Measurements from ENCODE around the gene GPR146. TPM values are rescaled to one million over a fixed set of nuclear protein-coding genes. Genes with fewer than 3 reads are reported as not detected.

GPR146 gene
- total and polyA plus RNA-seq, 9 of the 15 experiments (the other 6 are each of a cell fraction or from before 2014, with no cell fraction given), result 0.22 to 3.6 (median 0.64) TPM; not detected in 2

DNA sequence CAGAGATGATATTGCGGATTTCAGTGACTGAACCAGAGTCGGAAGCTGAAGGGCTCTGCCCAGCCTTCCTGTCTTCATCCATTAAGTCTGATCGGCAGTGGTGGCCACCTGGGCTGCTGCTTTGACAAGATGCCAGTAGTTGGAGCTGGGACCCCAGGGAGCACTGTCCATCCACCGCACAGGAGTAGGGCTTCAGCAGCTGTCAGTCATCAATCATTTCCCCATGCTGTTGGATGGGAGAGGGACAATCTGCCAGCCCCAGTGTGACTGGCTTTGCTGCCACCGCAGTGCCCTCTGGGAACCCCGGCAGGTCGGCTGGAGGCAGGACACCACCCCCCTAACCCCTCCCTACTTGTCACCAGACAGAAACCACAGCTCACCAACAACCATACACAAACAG is 23.0 kb upstream of the GPR146 start:
- no peak overlapping the region for H3K4me2 ChIP-seq (ENCODE audit: insufficient read depth, low read length)
- CTCF ChIA-PET (ENCODE audit: low intra/inter-chr PET ratio), result interaction anchor here (0.6 kb wide), 1 partner anchor 154 kb away, joined by 4 read pairs; no protein-coding TSS in a partner anchor
- in situ Hi-C loops (cut with MboI) (no loop called here), intact Hi-C loops (cut with micrococcal nuclease) (no loop called here)
- no peak overlapping the region for H2AFZ ChIP-seq (ENCODE audit: low read depth, low read length)
- no peaks in the 10 kb centered on the region for H3K27me3 ChIP-seq (ENCODE audit: control insufficient read depth in 2 of 2, insufficient read depth in 2 of 2, low read length in 2 of 2)
- H3K9me1 ChIP-seq (ENCODE audit: control insufficient read depth, insufficient read depth, low read length), result no peaks in the 10 kb centered on the region
- POLR2A ChIA-PET, result no interaction called here
- peaks cover 44% of the 10 kb centered on the region for H3K36me3 ChIP-seq (ENCODE audit: control insufficient read depth, insufficient read depth, low read length)
- WGBS (ENCODE audit: insufficient coverage, low coverage, missing lambda C conversion rate), result 96% methylated on average over 7 of the region's 7 CpGs
- DNase-seq (ENCODE audit: extremely low read depth in 1 of 4, low spot score in 3 of 4) (no peak), ATAC-seq (no peak), FAIRE-seq (no peak)
- H3K9ac ChIP-seq (ENCODE audit: insufficient read depth in 1 of 2, low read depth in 2 of 2, low read length in 2 of 2), result no peak overlapping the region
- TF ChIP-seq, protein P1, sequence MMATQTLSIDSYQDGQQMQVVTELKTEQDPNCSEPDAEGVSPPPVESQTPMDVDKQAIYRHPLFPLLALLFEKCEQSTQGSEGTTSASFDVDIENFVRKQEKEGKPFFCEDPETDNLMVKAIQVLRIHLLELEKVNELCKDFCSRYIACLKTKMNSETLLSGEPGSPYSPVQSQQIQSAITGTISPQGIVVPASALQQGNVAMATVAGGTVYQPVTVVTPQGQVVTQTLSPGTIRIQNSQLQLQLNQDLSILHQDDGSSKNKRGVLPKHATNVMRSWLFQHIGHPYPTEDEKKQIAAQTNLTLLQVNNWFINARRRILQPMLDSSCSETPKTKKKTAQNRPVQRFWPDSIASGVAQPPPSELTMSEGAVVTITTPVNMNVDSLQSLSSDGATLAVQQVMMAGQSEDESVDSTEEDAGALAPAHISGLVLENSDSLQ (IDR thresholded peaks at IDR 0.05), result peak; percentile 54
- no peak for TF ChIP-seq GABPB2 (CRISPR knock-in tag; conservative IDR thresholded peaks at IDR 0.05)
- TF ChIP-seq TAF15 (IDR thresholded peaks at IDR 0.05; ENCODE audit: low read depth, low read length), result no peak
- peaks cover 54% of the 10 kb centered on the region for H3K79me2 ChIP-seq (ENCODE audit: control insufficient read depth, insufficient read depth, low read length)
- no peak overlapping the region for H3K27ac ChIP-seq (ENCODE audit: extremely low read depth, low read depth, low read length)
- no peak overlapping the region for H3K4me3 ChIP-seq
- BruUV-seq (replicated peaks), result no TSS peak
- H3K9me3 ChIP-seq (replicated peaks; ENCODE audit: control insufficient read depth, insufficient read depth, low read depth, low read length), result peaks cover 7% of the 10 kb centered on the region
- peaks cover 0 to 74% of the 10 kb centered on the region in 2 experiments; a peak in 2 of 5 replicates for H3K4me1 ChIP-seq (replicated peaks in 1 of 2; ENCODE audit: control insufficient read depth in 2 of 2, insufficient read depth in 2 of 2, low read length in 2 of 2)
- H4K20me1 ChIP-seq (replicated peaks; ENCODE audit: control insufficient read depth, insufficient read depth, low read length), result peaks cover 1% of the 10 kb centered on the region; the same call in 1 of the 2 replicates

DNA sequence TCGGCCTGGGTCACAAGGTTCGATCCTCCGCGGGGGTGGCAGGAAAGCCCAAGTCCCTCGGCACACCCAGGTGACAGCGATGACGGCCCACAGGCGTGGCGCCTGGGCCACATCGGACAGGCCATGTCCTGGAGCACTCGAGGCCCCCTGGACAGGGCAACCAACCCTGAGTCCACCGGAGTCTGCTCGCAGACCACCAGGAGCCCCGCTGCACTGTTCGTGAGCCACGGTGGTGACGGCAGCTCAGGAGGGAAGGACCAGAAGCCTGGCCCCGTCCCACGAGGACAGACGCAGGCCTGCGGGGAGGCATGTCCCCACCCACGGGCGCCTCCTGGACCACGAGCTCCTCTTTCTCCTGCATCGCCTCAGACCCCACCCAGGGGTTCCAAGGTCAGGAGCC is 22.4 kb upstream of the GPR146 start:
- H3K9me1 ChIP-seq (ENCODE audit: control insufficient read depth, insufficient read depth, low read length), result no peaks in the 10 kb centered on the region
- no peak overlapping the region for H3K4me2 ChIP-seq (ENCODE audit: insufficient read depth, low read length)
- in situ Hi-C loops (cut with MboI), result no loop called here
- H3K9me3 ChIP-seq (replicated peaks; ENCODE audit: control insufficient read depth, insufficient read depth, low read depth, low read length), result peaks cover 7% of the 10 kb centered on the region
- H3K9ac ChIP-seq (ENCODE audit: insufficient read depth in 1 of 2, low read depth in 2 of 2, low read length in 2 of 2), result no peak overlapping the region
- TF ChIP-seq XRCC3 (IDR thresholded peaks at IDR 0.05) (no peak), POLR2G (IDR thresholded peaks at IDR 0.05; ENCODE audit: low read depth, low read length) (peak; percentile 41; the same call in 1 of the 2 replicates), FIP1L1 (IDR thresholded peaks at IDR 0.05; ENCODE audit: low read depth, low read length, poor library complexity, severe bottlenecking) (peak; percentile 20), ZNF431 (CRISPR knock-in tag; IDR thresholded peaks at IDR 0.05) (no peak), TBL1XR1 (IDR thresholded peaks at IDR 0.05; ENCODE audit: low read length in 2 of 2) (no peak), ZBTB1 (CRISPR knock-in tag; IDR thresholded peaks at IDR 0.05; ENCODE audit: borderline replicate concordance, low read depth) (no peak), HCFC1 (IDR thresholded peaks at IDR 0.05; ENCODE audit: low read depth, low read length) (no peak)
- H3K79me2 ChIP-seq (ENCODE audit: control insufficient read depth, insufficient read depth, low read length), result peaks cover 60% of the 10 kb centered on the region
- peaks cover 0 to 73% of the 10 kb centered on the region in 2 experiments; a peak in 3 of 5 replicates for H3K4me1 ChIP-seq (replicated peaks in 1 of 2; ENCODE audit: control insufficient read depth in 2 of 2, insufficient read depth in 2 of 2, low read length in 2 of 2)
- POLR2A ChIA-PET, result no interaction called here
- peaks cover 7% of the 10 kb centered on the region; the same call in 1 of the 2 replicates for H4K20me1 ChIP-seq (replicated peaks; ENCODE audit: control insufficient read depth, insufficient read depth, low read length)
- BruUV-seq (replicated peaks), result no TSS peak
- CTCF ChIA-PET (ENCODE audit: low intra/inter-chr PET ratio), result no interaction called here
- H3K4me3 ChIP-seq, result no peak overlapping the region
- WGBS (ENCODE audit: insufficient coverage, low coverage, missing lambda C conversion rate), result 96% methylated on average over 18 of the region's 25 CpGs
- intact Hi-C loops (cut with micrococcal nuclease), result no loop called here
- no peaks in the 10 kb centered on the region for H3K27me3 ChIP-seq (ENCODE audit: control insufficient read depth in 2 of 2, insufficient read depth in 2 of 2, low read length in 2 of 2)
- H3K27ac ChIP-seq (ENCODE audit: extremely low read depth, low read depth, low read length), result no peak overlapping the region
- peaks cover 50% of the 10 kb centered on the region for H3K36me3 ChIP-seq (ENCODE audit: control insufficient read depth, insufficient read depth, low read length)
- no peak overlapping the region for H2AFZ ChIP-seq (ENCODE audit: low read depth, low read length)
- FAIRE-seq (no peak), ATAC-seq (no peak), DNase-seq (ENCODE audit: extremely low read depth in 1 of 4, low spot score in 3 of 4) (no peak)
